Spleen (tissue), 11 donors: ENCODE data around the gene ATP2B3. TPM values are rescaled to one million over a fixed set of nuclear protein-coding genes. Genes with fewer than 3 reads are reported as not detected.

ENCODE experiments used
- DNase-seq: peaks from one replicate; pipeline ENCODE4 v3.0.0-alpha.2; 2020
- H3K27ac ChIP-seq, 8 donors: fragments of 200-600 bp; sonication (generic) in 7 of 8; 1 replicate in 4 of 8; 2 replicates in 4 of 8; pipeline versions ENCODE4 v1.5.0 to v1.8.0; 2016 to 2021; ENCODE audit warnings: inconsistent platforms in 4 of 8, mild to moderate bottlenecking in 4 of 8, moderate library complexity in 1 of 8
- H3K27me3 ChIP-seq, 7 donors: fragments of 200-600 bp; sonication (generic) in 6 of 7; replicated peaks in 1 of 7; 1 replicate in 4 of 7; 2 replicates in 3 of 7; pipeline versions ENCODE4 v1.5.0 to v1.8.0; 2016 to 2021; ENCODE audit warnings: inconsistent platforms in 3 of 7, mild to moderate bottlenecking in 1 of 7
- H3K36me3 ChIP-seq, 6 donors: fragments of 200-600 bp; sonication (generic) in 5 of 6; 1 replicate in 4 of 6; 2 replicates in 2 of 6; pipeline versions ENCODE4 v1.5.0 to v1.8.0; 2016 to 2021; ENCODE audit warnings: inconsistent platforms in 2 of 6
- H3K4me1 ChIP-seq, 6 donors: fragments of 200-600 bp; sonication (generic) in 5 of 6; 1 replicate in 3 of 6; 2 replicates in 3 of 6; pipeline versions ENCODE4 v1.5.0 to v1.8.0; 2016 to 2021; ENCODE audit warnings: inconsistent platforms in 3 of 6
- H3K4me3 ChIP-seq, 8 donors: fragments of 200-600 bp; sonication (generic) in 7 of 8; 1 replicate in 4 of 8; 2 replicates in 4 of 8; pipeline versions ENCODE4 v1.5.0 to v1.8.0; 2016 to 2021; ENCODE audit warnings: inconsistent platforms in 4 of 8, mild to moderate bottlenecking in 4 of 8, moderate library complexity in 2 of 8
- H3K9me3 ChIP-seq, 8 donors: fragments of 200-600 bp; sonication (generic) in 7 of 8; 1 replicate in 4 of 8; 2 replicates in 4 of 8; pipeline versions ENCODE4 v1.5.0 to v1.8.0; 2016 to 2021; ENCODE audit warnings: inconsistent platforms in 4 of 8
- POLR2A ChIP-seq, 3 donors: fragments of 450-650 bp; IDR thresholded peaks; one replicate each; pipeline ENCODE4 v1.5.1; 2017; ENCODE audit warnings: antibody characterized with exemption in 3 of 3, mild to moderate bottlenecking in 1 of 3
- POLR2AphosphoS5 ChIP-seq, 3 donors: sonication (generic); formaldehyde crosslinking; IDR thresholded peaks; one replicate each; pipeline ENCODE4 v1.5.1; 2017; ENCODE audit warnings: antibody characterized with exemption in 3 of 3
- WGBS, 5 donors: extraction: QIAGEN DNeasy Blood & Tissue Kit in 3 of 5; methylation state at CpG; one replicate each; pipeline versions ENCODE4 v1.1.5 to v1.1.7; 2013 to 2018; 5-methylcytosine and 5-hydroxymethylcytosine counted together
- intact Hi-C: fragments of 100-400 bp; cut with DNase I; formaldehyde crosslinking; loops from one replicate; pipeline ENCODE4 v1.15.0; 2023; ENCODE audit warnings: low total_unique reads
- polyA plus RNA-seq, 3 donors: library from polyadenylated mRNA; stranded (reverse); fragments of 200-250 nt; gene quantifications; one replicate each; pipeline ENCODE4 v1.2.1, GENCODE V29; 2013
- total RNA-seq, 7 donors: library from RNA; depleted of rRNA in 3 of 7; stranded (reverse); fragments of >200 nt in 3 of 7; fragmentation: NEBNext Ultra II Directional in 4 of 7; extraction: Animal tissue kit (Norgen Biotek cat#: 25700) in 4 of 7; gene quantifications; one replicate each; pipeline versions ENCODE4 v1.1.0 to v1.2.1, GENCODE V29; 2016 to 2021
- TF ChIP-seq, protein P1 (sequence below), 11 experiments: fragments of 200-600 bp in 7 of 11; fragments of 450-650 bp in 4 of 11; sonication (generic) in 4 of 11; IDR thresholded peaks in 8 of 11; conservative IDR thresholded peaks in 3 of 11; 1 replicate in 7 of 11; 2 replicates in 4 of 11; pipeline versions ENCODE4 v1.4.0 to v1.8.0; 2016 to 2021; ENCODE audit warnings: antibody characterized with exemption in 11 of 11, inconsistent platforms in 4 of 11, mild to moderate bottlenecking in 1 of 11
- donor health status: healthy with polysubstance abuse.
- donor health status: DM: no; HTN: no; CAD: no; lungs with moderate emphysema.
- donor health status: DM: no; HTN: no; CAD: no.
- donor health status: Bipolar disorder and iron deficiency.
- donor health status: healthy.
- donor health status: DM: no; HTN: no; CAD: no.
- donor health status: DM: yes; HTN: yes; CAD: no.

ATP2B3 gene
- total and polyA plus RNA-seq, 10 donors, result 0.07 to 0.13 TPM; not detected in 8

DNA sequence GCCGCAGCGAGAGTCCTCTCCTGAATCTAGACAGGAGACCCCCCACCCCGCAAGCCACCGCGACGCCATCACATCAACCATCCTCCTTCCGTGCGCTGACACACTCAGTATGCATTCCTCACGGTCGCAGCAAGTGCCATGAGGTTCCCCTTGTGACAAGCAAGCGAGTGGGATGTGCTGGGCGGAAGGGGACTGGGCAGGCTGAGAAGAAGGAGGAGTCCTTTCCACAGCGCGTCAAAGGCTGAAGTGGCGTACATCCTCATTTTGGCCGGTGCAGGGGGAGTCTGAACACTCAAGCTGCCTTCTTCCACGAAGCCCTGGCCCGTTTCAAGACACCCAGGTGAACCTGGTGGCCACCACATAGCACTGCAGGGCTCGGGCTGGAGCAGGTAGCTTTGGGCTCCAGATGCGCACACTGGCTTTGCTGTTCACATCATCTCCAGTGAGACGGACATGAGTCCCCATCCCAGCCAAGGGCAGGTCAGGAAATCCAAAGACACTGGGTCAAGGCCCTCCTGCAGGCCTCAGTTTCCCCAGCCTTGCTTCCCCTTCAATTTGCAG is 51.1 kb downstream of the ATP2B3 start:
- no peaks in the 10 kb centered on the region for H3K9me3 ChIP-seq
- peaks cover 0 to 5% (median 0%) of the 10 kb centered on the region in 7 donors for H3K27me3 ChIP-seq
- no peaks in the 10 kb centered on the region for H3K4me1 ChIP-seq
- no peak for DNase-seq
- TF ChIP-seq, protein P1, sequence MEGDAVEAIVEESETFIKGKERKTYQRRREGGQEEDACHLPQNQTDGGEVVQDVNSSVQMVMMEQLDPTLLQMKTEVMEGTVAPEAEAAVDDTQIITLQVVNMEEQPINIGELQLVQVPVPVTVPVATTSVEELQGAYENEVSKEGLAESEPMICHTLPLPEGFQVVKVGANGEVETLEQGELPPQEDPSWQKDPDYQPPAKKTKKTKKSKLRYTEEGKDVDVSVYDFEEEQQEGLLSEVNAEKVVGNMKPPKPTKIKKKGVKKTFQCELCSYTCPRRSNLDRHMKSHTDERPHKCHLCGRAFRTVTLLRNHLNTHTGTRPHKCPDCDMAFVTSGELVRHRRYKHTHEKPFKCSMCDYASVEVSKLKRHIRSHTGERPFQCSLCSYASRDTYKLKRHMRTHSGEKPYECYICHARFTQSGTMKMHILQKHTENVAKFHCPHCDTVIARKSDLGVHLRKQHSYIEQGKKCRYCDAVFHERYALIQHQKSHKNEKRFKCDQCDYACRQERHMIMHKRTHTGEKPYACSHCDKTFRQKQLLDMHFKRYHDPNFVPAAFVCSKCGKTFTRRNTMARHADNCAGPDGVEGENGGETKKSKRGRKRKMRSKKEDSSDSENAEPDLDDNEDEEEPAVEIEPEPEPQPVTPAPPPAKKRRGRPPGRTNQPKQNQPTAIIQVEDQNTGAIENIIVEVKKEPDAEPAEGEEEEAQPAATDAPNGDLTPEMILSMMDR (IDR thresholded peaks at IDR 0.05 in 8 of 11, conservative IDR thresholded peaks at IDR 0.05 in 3 of 11), result no peak
- no peaks in the 10 kb centered on the region for H3K36me3 ChIP-seq
- H3K27ac ChIP-seq, result no peak overlapping the region
- no peak overlapping the region for H3K4me3 ChIP-seq
- intact Hi-C loops, result no loop called here
- 81 to 97% (median 84%) methylated on average over 5 to 21 of the region's 21 CpGs for WGBS, 5 donors

DNA sequence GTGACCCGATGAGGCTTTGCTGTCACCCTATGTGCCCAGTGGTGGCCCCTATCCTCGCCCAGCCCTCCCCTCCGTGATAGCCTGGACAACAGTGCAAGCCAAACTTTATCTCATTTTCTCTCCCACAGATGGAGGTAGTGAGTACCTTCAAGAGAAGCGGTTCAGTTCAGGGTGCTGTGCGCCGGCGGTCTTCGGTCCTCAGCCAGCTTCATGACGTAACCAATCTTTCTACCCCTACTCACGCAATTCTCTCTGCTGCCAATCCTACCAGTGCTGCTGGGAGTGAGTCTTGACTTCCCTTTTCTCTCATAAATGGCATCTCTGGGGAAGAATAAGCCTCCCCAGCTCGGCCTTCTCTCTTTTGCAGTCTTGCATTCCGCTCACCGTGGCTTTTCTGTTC is 52.0 kb downstream of the ATP2B3 start:
- no peak for DNase-seq

DNA sequence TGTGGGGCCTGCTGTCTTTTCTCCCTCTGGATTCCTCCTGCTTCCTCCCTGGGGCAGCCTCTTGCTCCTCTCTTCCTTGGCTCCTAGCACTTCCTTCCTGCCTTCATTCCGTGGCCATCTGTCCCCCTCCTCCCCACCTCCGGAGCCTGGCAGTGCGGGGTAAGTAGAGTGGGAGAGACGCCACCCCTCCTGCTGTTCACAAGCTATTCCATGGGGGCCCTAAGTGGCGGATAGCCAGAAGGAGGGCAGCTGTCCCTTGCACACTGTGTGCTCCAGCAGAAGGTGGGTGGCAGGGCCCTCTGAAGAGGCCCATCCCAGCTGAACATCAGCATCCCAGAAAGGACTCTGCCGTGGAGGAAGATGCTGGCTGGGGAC is 54.1 kb downstream of the ATP2B3 start:
- no peaks in the 10 kb centered on the region for H3K36me3 ChIP-seq
- no peak for DNase-seq
- no peaks in the 10 kb centered on the region for H3K9me3 ChIP-seq
- peaks cover 0 to 13% (median 0%) of the 10 kb centered on the region in 7 donors for H3K27me3 ChIP-seq
- TF ChIP-seq, protein P1 (IDR thresholded peaks at IDR 0.05 in 8 of 11, conservative IDR thresholded peaks at IDR 0.05 in 3 of 11), result no peak
- TF ChIP-seq POLR2AphosphoS5 (IDR thresholded peaks at IDR 0.05) (no peak), POLR2A (IDR thresholded peaks at IDR 0.05) (no peak)
- no peaks in the 10 kb centered on the region for H3K4me1 ChIP-seq
- no peak overlapping the region for H3K27ac ChIP-seq
- H3K4me3 ChIP-seq, result no peak overlapping the region
- intact Hi-C loops, result no loop called here
- WGBS, 5 donors, result 51 to 68% (median 65%) methylated on average over 3 to 6 of the region's 6 CpGs

More for the DNA sequence above, 52.0 kb downstream of the ATP2B3 start:
- TF ChIP-seq POLR2A (IDR thresholded peaks at IDR 0.05) (no peak), POLR2AphosphoS5 (IDR thresholded peaks at IDR 0.05) (no peak)
- TF ChIP-seq, protein P1 (IDR thresholded peaks at IDR 0.05 in 8 of 11, conservative IDR thresholded peaks at IDR 0.05 in 3 of 11), result no peak
- no peaks in the 10 kb centered on the region for H3K4me1 ChIP-seq
- intact Hi-C loops, result no loop called here
- peaks cover 0 to 10% (median 0%) of the 10 kb centered on the region in 7 donors for H3K27me3 ChIP-seq
- no peaks in the 10 kb centered on the region for H3K9me3 ChIP-seq
- H3K36me3 ChIP-seq, result no peaks in the 10 kb centered on the region
- no peak overlapping the region for H3K4me3 ChIP-seq
- 70 to 85% (median 78%) methylated on average over 9 to 13 of the region's 13 CpGs for WGBS, 5 donors
- no peak overlapping the region for H3K27ac ChIP-seq

DNA sequence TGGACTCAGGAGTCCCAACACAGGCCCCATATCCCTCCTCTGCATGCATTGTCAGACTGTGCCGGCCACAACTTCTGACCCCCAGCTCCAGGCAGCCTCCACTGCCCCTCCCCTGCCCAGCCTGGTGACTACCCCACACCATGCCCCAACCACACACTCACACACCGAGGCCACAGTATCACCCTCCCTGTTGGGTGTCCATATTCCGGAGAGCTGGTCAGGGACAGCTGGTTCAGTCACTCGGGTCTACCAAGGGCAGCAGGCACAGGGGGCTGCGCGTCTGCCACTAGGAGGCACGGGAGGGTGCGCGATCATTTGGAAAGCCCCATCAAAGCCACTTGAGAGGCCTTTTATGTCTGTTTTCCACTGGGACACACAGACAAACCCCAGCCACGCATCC is 55.2 kb downstream of the ATP2B3 start:
- no peak for TF ChIP-seq POLR2AphosphoS5 (IDR thresholded peaks at IDR 0.05)
- H3K9me3 ChIP-seq, result no peaks in the 10 kb centered on the region
- H3K36me3 ChIP-seq, result no peaks in the 10 kb centered on the region
- no peak for DNase-seq
- no peak overlapping the region for H3K27ac ChIP-seq
- no peaks in the 10 kb centered on the region for H3K4me1 ChIP-seq
- H3K4me3 ChIP-seq, result no peak overlapping the region
- intact Hi-C loops, result no loop called here
- 79 to 94% (median 89%) methylated on average over 10 of the region's 10 CpGs; no CpG with 5 or more reads in 1 of the 5 donors for WGBS, 5 donors
- H3K27me3 ChIP-seq, result peaks cover 0 to 13% (median 0%) of the 10 kb centered on the region in 7 donors

DNA sequence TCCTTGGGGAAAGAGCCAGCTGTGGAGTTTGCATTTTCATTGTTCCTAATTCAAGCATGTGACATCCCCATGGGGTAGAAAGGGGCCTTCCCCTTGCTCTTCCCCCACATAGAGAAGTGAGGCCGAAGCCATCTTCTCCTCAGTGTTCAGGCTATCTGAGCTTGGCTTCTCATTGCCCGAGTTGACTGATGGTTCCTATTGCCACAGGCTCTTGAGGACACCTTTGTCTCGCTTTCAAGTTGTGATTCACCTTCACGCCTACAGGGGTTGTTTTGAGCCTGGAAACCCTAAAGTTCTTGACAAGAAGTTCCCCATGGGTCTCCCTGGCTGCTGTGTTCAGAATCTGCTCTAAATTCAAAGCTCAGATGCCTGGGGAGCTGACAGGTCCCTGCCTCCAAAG is 56.5 kb downstream of the ATP2B3 start:
- no peak overlapping the region for H3K27ac ChIP-seq
- DNase-seq, result no peak
- intact Hi-C loops, result no loop called here
- 55 to 83% (median 66%) methylated on average over 4 of the region's 4 CpGs for WGBS, 5 donors
- H3K4me3 ChIP-seq, result no peak overlapping the region
- no peaks in the 10 kb centered on the region for H3K9me3 ChIP-seq
- H3K27me3 ChIP-seq, result peaks cover 0 to 13% (median 0%) of the 10 kb centered on the region in 7 donors
- no peaks in the 10 kb centered on the region for H3K4me1 ChIP-seq
- H3K36me3 ChIP-seq, result no peaks in the 10 kb centered on the region
- TF ChIP-seq POLR2AphosphoS5 (IDR thresholded peaks at IDR 0.05) (no peak), POLR2A (IDR thresholded peaks at IDR 0.05) (no peak)
- TF ChIP-seq, protein P1 (IDR thresholded peaks at IDR 0.05 in 8 of 11, conservative IDR thresholded peaks at IDR 0.05 in 3 of 11), result no peak
